HG03457 (cell line): ENCODE measurements around the gene FGD5.
"Not testable (repeated sequence)": the region's sequence is repeated elsewhere in the genome, so short reads cannot be mapped to it uniquely, and the experiment has no call there.

ENCODE experiments used
- ATAC-seq: cut with Tn5 transposase; IDR thresholded peaks from one replicate; pipeline ENCODE4 v1.9.1; 2021; ENCODE audit warnings: moderate number of reproducible peaks; ENCODE audit not compliant: unreplicated experiment

The FGD5 gene

GRCh38 chr3:14900881-14901873 lies 82.4 kb downstream of the FGD5 start:
- no peak for ATAC-seq

DNA sequence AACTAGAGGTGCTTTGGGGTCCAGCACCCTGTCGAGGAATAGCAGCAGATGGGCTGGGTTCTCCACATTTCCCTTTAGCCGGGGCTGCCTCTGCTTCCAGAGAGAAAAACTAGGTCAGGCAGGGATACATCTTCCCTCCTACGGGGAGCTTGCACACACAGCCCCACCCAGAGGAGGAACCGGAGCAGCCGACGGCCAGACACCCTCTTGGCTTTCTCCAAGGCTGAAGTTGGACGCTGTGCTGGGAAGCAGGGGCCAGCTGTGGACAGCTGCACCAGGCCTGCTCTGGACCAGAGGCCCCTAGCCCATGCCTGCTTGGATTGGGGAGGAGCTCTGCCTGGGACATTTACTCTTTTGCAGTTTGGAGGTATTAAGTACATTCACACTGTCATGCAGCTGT lies 84.0 kb downstream of the FGD5 start:
- ATAC-seq = no peak

DNA sequence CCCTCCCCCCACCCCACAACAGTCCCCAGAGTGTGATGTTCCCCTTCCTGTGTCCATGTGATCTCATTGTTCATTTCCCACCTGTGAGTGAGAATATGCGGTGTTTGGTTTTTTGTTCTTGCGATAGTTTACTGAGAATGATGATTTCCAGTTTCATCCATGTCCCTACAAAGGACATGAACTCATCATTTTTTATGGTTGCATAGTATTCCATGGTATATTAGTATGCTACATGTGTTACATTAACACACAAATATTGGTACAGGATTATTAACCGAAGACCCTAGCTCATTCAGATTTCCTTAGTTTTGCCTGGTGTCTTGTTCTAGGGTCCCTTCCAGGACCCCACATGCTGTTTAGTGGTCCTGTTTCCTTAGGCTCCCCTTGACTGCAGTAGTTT lies 84.7 kb downstream of the FGD5 start:
- ATAC-seq = not testable (repeated sequence)

- no peak for ATAC-seq
Measured at GRCh38 chr3:14905055-14905657, 86.4 kb downstream of the FGD5 start.

DNA sequence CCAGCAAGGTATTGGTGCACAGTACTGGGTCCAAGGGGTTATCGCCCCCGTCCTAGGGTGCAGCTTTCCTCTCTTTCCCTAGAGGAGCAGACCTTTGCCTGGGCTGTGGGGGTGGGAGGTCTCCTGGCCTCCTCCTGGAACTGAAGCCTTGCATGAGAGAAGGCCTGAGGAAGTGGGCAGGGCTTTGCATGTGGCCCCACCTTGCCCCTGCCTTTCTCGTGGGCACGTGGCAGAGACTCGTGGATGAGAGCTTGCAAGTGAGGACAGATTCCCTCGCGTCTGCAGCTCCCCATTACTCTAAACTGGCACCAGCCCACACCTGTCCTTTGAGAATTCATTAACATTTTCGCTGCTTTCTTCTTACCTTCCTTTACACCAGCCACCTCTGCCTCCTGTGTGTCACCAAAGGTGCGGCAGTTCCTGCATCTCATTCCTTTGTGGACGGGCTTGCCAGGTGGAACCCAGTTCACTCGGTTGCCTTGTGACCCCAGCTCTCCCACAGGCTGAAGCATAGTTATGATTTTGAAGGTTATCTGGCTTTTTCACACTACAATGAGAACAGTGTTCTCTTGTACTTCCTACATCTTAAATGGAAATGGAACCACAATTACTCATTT lies 87.7 kb downstream of the FGD5 start:
- ATAC-seq = no peak

DNA sequence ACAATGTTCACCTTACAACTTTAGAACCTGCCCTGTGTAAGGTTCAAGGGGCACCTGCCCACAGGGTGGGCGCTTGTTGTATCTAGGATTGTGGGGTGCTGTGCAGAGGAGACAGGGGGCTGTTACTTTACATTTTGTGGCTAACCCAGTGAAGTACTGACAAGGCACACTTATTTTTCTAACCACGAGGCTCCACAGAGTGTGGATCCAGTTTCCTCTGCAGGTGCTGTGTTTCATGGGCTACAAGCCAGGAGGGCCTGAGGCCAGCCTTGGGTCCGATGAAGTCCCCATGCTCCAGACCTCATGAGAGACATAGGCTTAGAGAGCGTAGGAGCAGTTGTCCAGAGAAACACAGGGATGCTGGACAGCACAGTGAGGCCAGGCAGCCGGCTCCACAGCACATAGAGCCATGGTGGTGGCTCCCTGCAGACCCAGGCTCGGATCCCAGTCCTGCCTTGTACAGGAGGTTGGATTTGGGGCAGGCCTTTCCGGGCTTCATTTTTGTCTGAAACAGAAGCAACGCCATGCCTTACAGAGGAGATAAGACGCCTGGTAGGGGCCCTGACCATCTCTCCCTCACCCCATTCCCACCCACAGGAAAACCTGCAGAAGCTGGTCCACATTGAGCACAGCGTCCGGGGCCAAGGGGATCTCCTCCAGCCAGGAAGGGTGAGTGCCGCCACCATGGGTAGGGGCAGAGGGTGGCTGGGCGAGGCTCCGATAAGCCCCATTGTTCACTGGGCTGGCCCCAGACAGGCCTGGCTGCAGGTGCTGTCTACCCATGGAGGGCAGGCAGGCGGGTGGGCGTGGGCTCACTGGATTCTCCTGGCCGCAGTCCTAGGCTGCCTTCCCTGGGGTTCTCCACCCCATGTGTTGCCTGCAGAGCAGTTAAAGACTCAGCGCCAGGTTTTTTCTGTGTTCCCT lies 88.5 kb downstream of the FGD5 start:
- ATAC-seq = no peak

DNA sequence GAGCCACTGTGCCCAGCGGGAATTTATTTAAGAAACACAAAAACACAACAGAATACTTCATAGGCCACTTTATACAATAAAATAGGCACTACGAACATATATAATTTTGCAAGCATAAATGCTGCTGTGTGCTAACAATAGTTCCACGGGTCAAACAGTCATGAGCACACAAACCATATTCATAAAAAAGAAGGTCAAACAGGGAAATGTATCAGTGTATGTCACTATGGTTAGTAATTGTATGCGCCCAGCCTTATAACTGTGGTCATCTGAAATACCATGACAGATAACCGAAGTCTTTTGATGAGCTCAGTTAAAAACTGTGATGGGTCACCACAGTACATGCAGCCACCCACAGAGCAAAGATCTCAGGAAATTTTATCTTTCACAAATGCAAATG lies 90.5 kb downstream of the FGD5 start:
- no peak for ATAC-seq

GRCh38 chr3:14911651-14912050 lies 92.9 kb downstream of the FGD5 start:
- no peak for ATAC-seq

DNA sequence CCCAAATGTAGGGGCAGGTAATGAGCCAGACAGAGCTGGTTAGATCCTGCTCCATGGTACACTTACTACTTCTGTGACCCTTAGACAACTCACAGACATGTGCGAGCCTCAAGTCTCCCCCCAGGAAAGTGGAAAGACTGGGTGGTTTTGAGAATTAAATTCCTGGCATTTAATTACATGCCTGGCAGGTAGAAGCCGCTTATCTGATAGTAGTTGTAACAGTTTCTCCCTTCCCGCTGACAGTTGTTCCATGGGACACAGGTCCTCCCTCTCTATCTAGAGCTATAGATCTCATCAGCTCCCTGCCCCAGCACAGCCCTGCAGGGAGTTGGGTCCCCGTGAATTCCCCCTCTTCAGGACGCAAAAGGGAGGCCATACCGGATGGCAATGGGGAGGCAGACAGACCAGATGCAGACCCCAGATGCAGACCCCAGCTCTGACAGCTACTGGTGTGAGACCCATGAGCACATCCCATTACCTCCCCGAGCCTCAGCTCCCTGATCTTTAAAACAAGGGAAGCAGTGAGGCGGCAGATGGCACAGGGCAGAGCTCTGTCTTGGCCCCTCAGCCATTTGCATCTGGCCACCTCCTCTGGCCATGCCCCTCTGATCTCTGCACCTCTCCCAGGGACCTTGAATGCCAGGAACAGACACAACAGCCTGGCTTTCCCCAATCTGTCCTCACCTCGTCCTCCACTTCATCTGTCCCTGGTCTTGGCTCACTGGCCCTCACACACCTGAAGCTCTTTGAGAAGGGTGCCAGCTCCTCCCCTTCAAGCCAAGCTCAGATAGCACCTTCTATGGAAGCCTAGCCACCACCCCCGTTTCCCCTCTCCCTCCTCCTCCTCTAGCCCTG lies 94.5 kb downstream of the FGD5 start:
- ATAC-seq = no peak

DNA sequence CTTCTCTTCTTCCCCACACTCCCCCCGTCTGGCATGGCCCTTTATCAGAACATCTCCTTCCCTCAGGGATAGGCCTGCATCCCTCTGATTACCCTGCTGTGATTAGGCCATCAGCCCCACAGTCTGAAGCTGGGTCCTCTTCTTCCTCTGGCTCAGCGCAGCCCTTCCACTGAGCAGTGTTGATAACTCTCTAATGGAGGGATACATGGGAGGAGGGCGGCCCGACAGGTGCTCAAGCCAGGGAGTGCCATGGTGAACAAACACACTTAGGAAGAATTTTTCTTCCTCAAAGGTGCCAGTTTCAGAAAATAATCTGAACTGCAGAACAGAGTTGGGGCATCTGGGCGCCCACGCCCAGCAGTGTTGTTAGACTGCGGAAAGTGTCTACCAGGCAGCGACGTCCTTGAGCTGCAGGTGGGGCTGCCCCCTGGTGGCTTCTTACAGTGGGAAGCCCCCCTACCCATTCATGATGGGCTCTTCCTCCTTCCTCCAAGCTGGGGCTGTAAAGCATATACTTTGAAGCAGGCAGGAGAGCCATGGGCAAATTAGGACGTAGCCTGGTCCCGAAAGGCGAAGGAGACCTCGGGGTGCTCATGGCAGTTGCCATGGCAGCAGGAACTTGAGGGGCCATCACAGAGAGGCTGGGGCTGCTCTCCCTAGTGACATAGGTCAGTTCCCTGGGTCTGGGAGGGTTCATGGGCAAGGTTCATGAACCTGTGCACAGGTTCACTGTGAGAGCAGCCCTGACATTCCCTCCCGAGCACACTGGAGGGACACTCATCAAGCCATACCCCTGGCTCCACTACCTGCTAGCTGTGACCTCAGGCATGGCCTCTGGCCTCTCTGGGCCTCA lies 95.4 kb downstream of the FGD5 start:
- ATAC-seq = no peak

GRCh38 chr3:14914779-14915117 lies 96.0 kb downstream of the FGD5 start:
- no peak for ATAC-seq

GRCh38 chr3:14915636-14916222 lies 97.0 kb downstream of the FGD5 start:
- ATAC-seq = no peak

DNA sequence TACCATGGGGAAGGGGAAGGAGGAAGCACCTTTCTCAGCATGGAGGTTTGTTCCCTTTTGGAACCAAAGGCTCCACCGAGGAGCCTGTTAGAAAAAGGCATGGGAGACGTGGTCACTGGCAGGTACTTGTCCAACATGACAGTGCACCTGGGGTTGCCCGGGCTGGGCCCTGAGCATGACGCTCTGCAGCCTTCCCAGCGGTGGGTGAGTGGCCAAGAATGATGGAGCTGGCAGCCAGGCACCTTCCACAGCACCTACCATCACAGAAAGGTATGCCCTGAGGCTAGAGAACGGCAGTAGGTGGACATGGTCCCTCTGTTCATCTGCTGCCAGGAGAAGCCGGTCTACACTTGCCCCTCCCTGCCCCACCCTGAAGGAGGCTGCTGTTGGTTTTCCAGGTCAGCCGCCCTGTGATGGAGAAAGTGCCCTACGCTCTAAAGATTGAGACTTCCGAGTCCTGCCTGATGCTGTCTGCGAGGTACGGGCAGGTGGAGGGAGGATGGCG lies 99.6 kb downstream of the FGD5 start:
- no peak for ATAC-seq

- ATAC-seq = no peak
Measured at GRCh38 chr3:14920536-14920935, 101.8 kb downstream of the FGD5 start.

DNA sequence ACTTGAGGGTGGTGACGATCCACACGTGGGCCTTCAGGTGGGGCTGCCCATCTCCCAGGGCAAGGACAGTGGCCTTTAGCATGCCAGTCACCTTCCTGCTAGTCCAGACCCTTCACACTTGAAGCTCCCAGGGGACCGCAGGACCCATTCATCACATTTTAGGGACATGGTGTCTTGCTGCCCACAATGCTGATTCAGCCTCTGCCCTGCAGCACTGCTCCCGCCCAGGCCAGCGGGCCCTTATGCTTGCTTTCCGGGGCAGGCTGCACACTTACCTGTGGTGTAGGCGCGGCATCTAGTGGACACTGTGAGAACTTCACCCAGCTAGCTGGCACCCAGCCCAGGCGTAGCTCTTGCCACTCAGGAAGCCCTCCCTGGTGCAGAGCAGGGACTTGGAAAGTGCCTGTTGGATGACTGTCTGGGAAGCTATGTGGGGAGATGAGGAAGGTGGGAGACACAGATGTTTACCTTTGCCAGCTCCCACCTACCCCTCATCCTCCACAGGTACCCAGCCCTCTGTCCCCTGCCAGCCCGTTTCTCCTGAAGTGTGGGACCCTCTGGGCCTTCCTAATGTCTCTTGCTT lies 102.4 kb downstream of the FGD5 start:
- no peak for ATAC-seq

DNA sequence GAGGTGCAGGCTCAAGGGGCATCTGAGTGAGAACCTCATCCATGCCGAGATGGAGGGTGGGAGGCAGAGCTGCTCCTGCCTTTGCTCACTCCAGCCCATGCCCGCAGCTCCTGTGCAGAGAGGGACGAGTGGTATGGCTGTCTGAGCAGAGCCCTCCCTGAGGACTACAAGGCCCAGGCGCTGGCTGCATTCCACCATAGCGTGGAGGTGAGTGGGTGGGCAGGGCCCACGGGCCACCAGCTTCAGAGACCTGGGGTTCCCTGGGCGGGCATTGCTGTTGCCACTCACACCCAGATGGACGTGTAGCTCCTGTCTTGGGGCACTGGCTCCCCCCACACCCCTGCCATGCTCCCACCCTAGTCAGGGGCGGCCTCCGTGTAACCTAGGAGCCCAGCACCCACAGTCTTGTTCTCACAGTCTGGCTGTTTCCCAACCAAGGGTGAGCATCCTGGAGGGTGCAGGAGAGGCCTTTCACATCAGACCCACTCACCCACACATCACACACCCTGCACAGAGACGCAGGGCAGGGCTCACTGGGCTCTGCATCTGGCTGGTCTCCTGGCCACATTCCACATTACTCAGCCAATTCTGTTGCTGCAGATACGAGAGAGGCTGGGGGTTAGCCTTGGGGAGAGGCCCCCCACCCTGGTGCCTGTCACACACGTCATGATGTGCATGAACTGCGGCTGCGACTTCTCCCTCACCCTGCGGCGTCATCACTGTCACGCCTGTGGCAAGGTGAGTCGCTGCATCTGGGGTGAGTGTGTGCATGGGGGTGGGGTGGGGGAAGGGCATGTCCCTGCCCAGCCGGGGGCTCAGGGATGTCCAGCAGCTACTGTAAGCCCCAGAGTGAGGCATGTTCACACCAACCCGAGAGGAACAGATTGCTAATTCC lies 103.3 kb downstream of the FGD5 start:
- ATAC-seq = no peak

- ATAC-seq = no peak
Measured at GRCh38 chr3:14922863-14923262, 104.1 kb downstream of the FGD5 start.
